Measurements from ENCODE around the gene DMXL1. TPM values are rescaled to one million over a fixed set of nuclear protein-coding genes. Genes with fewer than 3 reads are reported as not detected.
A peak's percentile ranks its signal among the peaks of the same experiment; 100 is the strongest.
"Not testable (repeated sequence)": the region's sequence is repeated elsewhere in the genome, so short reads cannot be mapped to it uniquely, and the experiment has no call there.

The DMXL1 gene
- total RNA-seq, 1 donor from 2014 or later = 48.3 TPM

DNA sequence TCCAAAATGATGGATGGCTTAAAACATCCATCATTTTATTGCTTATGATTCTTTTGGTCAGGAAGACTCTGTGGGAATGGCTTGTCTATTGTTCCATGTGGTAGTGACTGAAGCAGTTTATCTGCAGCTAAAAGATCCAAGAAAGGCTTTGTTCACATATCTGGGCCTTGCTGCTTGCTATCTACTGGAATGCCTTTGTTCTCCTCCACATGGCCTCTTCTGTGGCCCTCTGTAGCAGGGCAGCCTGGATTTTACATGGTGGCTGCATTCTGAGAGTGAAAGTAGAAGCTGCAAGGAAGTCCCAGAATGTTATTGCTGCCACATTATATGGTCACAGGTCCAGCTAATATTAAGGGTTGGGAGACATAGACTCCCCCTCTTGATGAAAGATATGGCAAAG is 35.1 kb downstream of the DMXL1 start:
- Mint-ChIP-seq H3K4me1 (ENCODE audit: low read depth) (no peaks in the 10 kb centered on the region), H3K36me3 (ENCODE audit: insufficient read depth) (peaks cover 32% of the 10 kb centered on the region), H3K27ac (peak overlapping the region; percentile 57), H3K9me3 (ENCODE audit: low read depth) (no peaks in the 10 kb centered on the region), H3K27me3 (no peaks in the 10 kb centered on the region), H3K4me3 (ENCODE audit: low read depth) (no peak overlapping the region)
- TF ChIP-seq, protein P1, sequence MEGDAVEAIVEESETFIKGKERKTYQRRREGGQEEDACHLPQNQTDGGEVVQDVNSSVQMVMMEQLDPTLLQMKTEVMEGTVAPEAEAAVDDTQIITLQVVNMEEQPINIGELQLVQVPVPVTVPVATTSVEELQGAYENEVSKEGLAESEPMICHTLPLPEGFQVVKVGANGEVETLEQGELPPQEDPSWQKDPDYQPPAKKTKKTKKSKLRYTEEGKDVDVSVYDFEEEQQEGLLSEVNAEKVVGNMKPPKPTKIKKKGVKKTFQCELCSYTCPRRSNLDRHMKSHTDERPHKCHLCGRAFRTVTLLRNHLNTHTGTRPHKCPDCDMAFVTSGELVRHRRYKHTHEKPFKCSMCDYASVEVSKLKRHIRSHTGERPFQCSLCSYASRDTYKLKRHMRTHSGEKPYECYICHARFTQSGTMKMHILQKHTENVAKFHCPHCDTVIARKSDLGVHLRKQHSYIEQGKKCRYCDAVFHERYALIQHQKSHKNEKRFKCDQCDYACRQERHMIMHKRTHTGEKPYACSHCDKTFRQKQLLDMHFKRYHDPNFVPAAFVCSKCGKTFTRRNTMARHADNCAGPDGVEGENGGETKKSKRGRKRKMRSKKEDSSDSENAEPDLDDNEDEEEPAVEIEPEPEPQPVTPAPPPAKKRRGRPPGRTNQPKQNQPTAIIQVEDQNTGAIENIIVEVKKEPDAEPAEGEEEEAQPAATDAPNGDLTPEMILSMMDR (IDR thresholded peaks at IDR 0.05; ENCODE audit: unreplicated experiment) = no peak
- no peak for DNase-seq (ENCODE audit: low spot score, unreplicated experiment)

DNA sequence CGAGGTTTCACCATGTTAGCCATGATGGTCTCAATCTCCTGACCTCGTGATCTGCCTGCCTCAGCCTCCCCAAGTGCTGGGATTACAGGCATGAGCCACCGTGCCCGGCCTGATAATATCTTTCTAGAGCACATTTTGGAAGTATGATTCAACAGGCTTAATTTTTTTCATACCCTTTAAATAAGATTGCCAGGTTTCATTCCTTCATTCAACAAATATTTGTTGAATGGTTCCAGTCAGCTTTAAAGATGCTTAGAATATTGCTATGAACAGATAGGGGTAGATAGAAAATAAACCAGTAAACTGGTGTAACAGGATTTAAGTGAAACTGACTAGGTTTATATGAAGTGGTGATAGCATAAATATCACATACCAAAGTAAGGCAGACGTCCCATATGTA is 41.3 kb downstream of the DMXL1 start:
- H3K27me3 Mint-ChIP-seq = no peaks in the 10 kb centered on the region
- no peak overlapping the region for H3K27ac Mint-ChIP-seq
- TF ChIP-seq, protein P1 (IDR thresholded peaks at IDR 0.05; ENCODE audit: unreplicated experiment) = no peak
- H3K4me1 Mint-ChIP-seq (ENCODE audit: low read depth) = no peaks in the 10 kb centered on the region
- DNase-seq (ENCODE audit: low spot score, unreplicated experiment) = no peak
- peaks cover 20% of the 10 kb centered on the region for H3K36me3 Mint-ChIP-seq (ENCODE audit: insufficient read depth)
- H3K4me3 Mint-ChIP-seq (ENCODE audit: low read depth) = no peak overlapping the region
- H3K9me3 Mint-ChIP-seq (ENCODE audit: low read depth) = no peaks in the 10 kb centered on the region

DNA sequence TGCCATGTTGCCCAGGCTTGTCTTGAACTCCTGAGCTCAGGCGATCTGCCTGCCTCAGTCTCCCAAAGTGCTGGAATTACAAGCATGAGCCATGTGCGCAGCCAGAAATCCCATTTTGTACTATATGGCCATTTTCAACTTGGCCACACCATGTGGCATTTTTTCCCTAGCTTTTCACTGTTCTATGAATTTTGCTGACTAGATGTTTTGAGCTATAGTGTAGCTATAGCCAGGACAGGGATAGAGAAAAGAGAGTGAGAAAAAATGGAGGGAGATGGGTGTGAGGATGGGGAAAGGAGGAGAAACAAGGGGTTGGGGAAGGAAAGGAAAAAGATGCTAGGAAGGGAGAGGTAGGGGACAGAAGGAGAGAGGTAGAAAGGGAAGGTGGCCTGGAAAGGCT is 46.4 kb downstream of the DMXL1 start:
- H3K27me3 Mint-ChIP-seq = no peaks in the 10 kb centered on the region
- TF ChIP-seq, protein P1 (IDR thresholded peaks at IDR 0.05; ENCODE audit: unreplicated experiment) = no peak
- no peak for DNase-seq (ENCODE audit: low spot score, unreplicated experiment)
- H3K36me3 Mint-ChIP-seq (ENCODE audit: insufficient read depth) = peaks cover 39% of the 10 kb centered on the region
- H3K9me3 Mint-ChIP-seq (ENCODE audit: low read depth) = peaks cover 7% of the 10 kb centered on the region
- H3K4me3 Mint-ChIP-seq (ENCODE audit: low read depth) = no peak overlapping the region
- H3K27ac Mint-ChIP-seq = no peak overlapping the region
- H3K4me1 Mint-ChIP-seq (ENCODE audit: low read depth) = no peaks in the 10 kb centered on the region

DNA sequence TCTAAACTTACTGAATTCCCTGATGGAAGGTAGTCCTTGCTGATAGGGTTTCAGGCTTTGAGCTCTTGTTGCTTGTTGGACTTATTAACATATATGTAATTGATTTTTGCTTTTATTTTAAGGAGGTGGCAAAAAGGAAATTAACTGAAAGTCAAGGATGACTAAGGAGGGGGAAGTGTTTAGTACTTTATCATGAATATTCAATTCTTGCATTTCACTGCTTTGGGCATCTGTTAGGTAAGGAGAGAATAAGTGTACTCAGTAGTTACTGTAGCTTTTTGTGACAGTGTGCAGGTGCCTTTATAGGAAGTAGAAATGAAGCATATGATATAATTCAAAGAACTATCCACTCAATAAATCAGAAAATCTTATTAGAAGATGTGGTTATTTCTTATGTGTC is 47.1 kb downstream of the DMXL1 start:
- no peak for DNase-seq (ENCODE audit: low spot score, unreplicated experiment)
- H3K36me3 Mint-ChIP-seq (ENCODE audit: insufficient read depth) = peaks cover 41% of the 10 kb centered on the region
- H3K27ac Mint-ChIP-seq = no peak overlapping the region
- H3K4me1 Mint-ChIP-seq (ENCODE audit: low read depth) = no peaks in the 10 kb centered on the region
- TF ChIP-seq, protein P1 (IDR thresholded peaks at IDR 0.05; ENCODE audit: unreplicated experiment) = no peak
- no peak overlapping the region for H3K4me3 Mint-ChIP-seq (ENCODE audit: low read depth)
- peaks cover 7% of the 10 kb centered on the region for H3K9me3 Mint-ChIP-seq (ENCODE audit: low read depth)
- no peaks in the 10 kb centered on the region for H3K27me3 Mint-ChIP-seq

DNA sequence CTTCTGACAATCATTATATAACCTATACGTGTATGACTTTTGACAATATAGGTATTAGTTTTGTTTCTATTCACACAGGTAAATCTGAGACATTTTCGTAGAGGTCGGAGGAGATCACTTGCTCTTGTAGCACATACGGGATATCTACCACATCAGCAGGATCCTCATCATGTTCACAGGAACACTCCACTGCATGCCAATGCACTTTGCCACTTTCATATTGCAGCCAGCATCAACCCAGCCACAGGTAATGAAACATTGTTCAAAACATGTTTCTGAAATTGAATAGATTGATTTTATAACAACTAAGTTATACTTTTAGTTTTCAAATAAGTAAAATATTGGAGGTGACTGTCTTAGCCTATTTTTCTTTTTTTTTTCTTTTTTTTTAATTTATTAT is 50.0 kb downstream of the DMXL1 start:
- peaks cover 7% of the 10 kb centered on the region for H3K9me3 Mint-ChIP-seq (ENCODE audit: low read depth)
- no peaks in the 10 kb centered on the region for H3K4me1 Mint-ChIP-seq (ENCODE audit: low read depth)

DNA sequence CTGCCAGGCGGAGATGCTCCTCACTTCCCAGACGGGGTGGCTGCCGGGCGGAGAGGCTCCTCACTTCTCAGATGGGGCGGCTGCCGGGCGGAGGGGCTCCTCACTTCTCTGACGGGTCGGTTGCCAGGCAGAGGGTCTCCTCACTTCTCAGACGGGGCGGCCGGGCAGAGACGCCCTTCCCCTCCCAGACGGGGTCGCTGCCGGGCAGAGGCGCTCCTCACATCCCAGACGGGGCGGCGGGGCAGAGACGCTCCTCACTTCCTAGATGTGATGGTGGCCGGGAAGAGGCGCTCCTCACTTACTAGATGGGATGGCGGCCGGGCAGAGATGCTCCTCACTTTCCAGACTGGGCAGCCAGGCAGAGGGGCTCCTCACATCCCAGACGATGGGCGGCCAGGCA is 51.6 kb downstream of the DMXL1 start:
- peaks cover 44% of the 10 kb centered on the region for H3K36me3 Mint-ChIP-seq (ENCODE audit: insufficient read depth)
- not testable (repeated sequence) for H3K27ac Mint-ChIP-seq; H3K4me3 Mint-ChIP-seq (ENCODE audit: low read depth); H3K27me3 Mint-ChIP-seq; DNase-seq (ENCODE audit: low spot score, unreplicated experiment); H3K9me3 Mint-ChIP-seq (ENCODE audit: low read depth); H3K4me1 Mint-ChIP-seq (ENCODE audit: low read depth)

More for the DNA sequence above, 50.0 kb downstream of the DMXL1 start:
- DNase-seq (ENCODE audit: low spot score, unreplicated experiment) = no peak
- Mint-ChIP-seq H3K36me3 (ENCODE audit: insufficient read depth) (peaks cover 48% of the 10 kb centered on the region), H3K27ac (peak overlapping the region; percentile 63), H3K4me3 (ENCODE audit: low read depth) (no peak overlapping the region), H3K27me3 (no peaks in the 10 kb centered on the region)
- TF ChIP-seq, protein P1 (IDR thresholded peaks at IDR 0.05; ENCODE audit: unreplicated experiment) = no peak
